ENCODE measurements around the gene LIMCH1.

DNA sequence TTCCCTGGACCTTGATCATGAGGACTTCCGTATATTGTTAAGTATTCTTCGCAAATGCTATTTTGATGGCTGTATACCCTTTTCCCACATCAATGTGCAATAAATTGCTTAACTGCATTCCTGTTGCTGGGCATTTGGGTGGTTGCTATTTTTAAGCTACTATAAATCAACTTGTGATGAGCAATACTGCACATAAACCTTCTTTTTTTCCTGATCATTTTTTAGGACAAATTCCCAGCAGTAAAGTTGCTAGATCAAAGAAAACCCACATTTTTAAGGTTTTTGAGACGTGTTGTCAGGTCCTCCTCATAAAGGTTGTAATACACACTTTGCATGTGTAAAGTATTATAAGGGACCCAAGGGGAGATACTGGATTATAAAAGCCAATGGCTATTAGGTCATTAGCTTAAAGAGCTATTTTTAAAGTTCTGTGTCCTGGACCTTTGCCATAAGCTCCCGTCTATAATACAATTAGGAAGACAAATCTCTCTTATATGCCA, 35.6 kb downstream of the LIMCH1 start:
- TF ChIP-seq, protein P1, sequence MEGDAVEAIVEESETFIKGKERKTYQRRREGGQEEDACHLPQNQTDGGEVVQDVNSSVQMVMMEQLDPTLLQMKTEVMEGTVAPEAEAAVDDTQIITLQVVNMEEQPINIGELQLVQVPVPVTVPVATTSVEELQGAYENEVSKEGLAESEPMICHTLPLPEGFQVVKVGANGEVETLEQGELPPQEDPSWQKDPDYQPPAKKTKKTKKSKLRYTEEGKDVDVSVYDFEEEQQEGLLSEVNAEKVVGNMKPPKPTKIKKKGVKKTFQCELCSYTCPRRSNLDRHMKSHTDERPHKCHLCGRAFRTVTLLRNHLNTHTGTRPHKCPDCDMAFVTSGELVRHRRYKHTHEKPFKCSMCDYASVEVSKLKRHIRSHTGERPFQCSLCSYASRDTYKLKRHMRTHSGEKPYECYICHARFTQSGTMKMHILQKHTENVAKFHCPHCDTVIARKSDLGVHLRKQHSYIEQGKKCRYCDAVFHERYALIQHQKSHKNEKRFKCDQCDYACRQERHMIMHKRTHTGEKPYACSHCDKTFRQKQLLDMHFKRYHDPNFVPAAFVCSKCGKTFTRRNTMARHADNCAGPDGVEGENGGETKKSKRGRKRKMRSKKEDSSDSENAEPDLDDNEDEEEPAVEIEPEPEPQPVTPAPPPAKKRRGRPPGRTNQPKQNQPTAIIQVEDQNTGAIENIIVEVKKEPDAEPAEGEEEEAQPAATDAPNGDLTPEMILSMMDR (conservative IDR thresholded peaks at IDR 0.05; ENCODE audit: low read depth, low read length), result no peak
- TF ChIP-seq EZH2 (IDR thresholded peaks at IDR 0.05; ENCODE audit: low read length, unreplicated experiment) (no peak), EZH2phosphoT487 (IDR thresholded peaks at IDR 0.05; ENCODE audit: borderline replicate concordance, low read length) (no peak)

Data from PC-3 (cell line).